Limb (tissue), 2 donors: ENCODE measurements around the gene LCE1F.

Experiments used
- DNase-seq, 2 donors: peaks; one replicate each; pipeline ENCODE4 v3.0.0-alpha.2; 2016; ENCODE audit errors: extremely low spot score in 2 of 2

The LCE1F gene

GRCh38 chr1:152776361-152776760 lies 1.4 kb downstream of the LCE1F start:
- no peak for DNase-seq

- no peak for DNase-seq
Measured at GRCh38 chr1:152777510-152778137, 2.7 kb downstream of the LCE1F start.

- DNase-seq: no peak
Measured at GRCh38 chr1:152783095-152783494, 8.2 kb downstream of the LCE1F start.

GRCh38 chr1:152786077-152786476 lies 11.1 kb downstream of the LCE1F start, which contains the start of gene LCE1E:
Gene LCE1E, plus strand, starts transcription at chr1:152786257. Its CDS starts 1,043 bp downstream, at chr1:152787300.
- DNase-seq: no peak

GRCh38 chr1:152795686-152796085 lies 20.7 kb downstream of the LCE1F start:
- no peak for DNase-seq

GRCh38 chr1:152796421-152796820 lies 21.5 kb downstream of the LCE1F start, which contains the start of gene LCE1D:
Gene LCE1D, plus strand, starts transcription at chr1:152796721. Its CDS starts 1,074 bp downstream, at chr1:152797795.
- DNase-seq: no peak

- no peak for DNase-seq
Measured at GRCh38 chr1:152801333-152801732, 26.4 kb downstream of the LCE1F start.

- no peak for DNase-seq
Measured at GRCh38 chr1:152806576-152806975, 31.6 kb downstream of the LCE1F start, which contains the start of gene LCE1C. Gene LCE1C, minus strand, starts transcription at chr1:152806651. Its CDS starts 1,173 bp downstream, at chr1:152805478.

- DNase-seq: no peak
Measured at GRCh38 chr1:152811050-152811449, 36.1 kb downstream of the LCE1F start.

- no peak for DNase-seq
Measured at GRCh38 chr1:152811671-152812070, 36.7 kb downstream of the LCE1F start, which contains the start of gene LCE1B. Gene LCE1B, plus strand, starts transcription at chr1:152811971. Its CDS starts 476 bp downstream, at chr1:152812447.

GRCh38 chr1:152817309-152817708 lies 42.4 kb downstream of the LCE1F start:
- no peak for DNase-seq

- DNase-seq: no peak
Measured at GRCh38 chr1:152823294-152823693, 48.4 kb downstream of the LCE1F start.

- DNase-seq: no peak
Measured at GRCh38 chr1:152824964-152825363, 50.0 kb downstream of the LCE1F start.
